Measurements from ENCODE around the gene ABCA9. TPM values are rescaled to one million over a fixed set of nuclear protein-coding genes. Genes with fewer than 3 reads are reported as not detected.
A peak's percentile ranks its signal among the peaks of the same experiment; 100 is the strongest.

The ABCA9 gene
- total and polyA plus RNA-seq, 2 of the 13 experiments (the other 11 are each of a cell fraction or from before 2014, with no cell fraction given): 0.04 TPM; not detected in 1

GRCh38 chr17:69018022-69018615 lies 42.6 kb downstream of the ABCA9 start (continued):
- TF ChIP-seq AHDC1 (CRISPR knock-in tag; IDR thresholded peaks at IDR 0.05; ENCODE audit: borderline replicate concordance) (peak; percentile 76; the same call in 1 of the 2 replicates), ZNF644 (CRISPR knock-in tag; IDR thresholded peaks at IDR 0.05; ENCODE audit: low read depth) (0 out of 2 replicates have a peak, but pooled peaks have one; percentile 43), ZNF556 (CRISPR knock-in tag; IDR thresholded peaks at IDR 0.05; ENCODE audit: borderline replicate concordance) (no peak), BHLHE40 (IDR thresholded peaks at IDR 0.05; ENCODE audit: low read length) (no peak), ZSCAN31 (CRISPR knock-in tag; IDR thresholded peaks at IDR 0.05; ENCODE audit: low read depth) (no peak), ZNF546 (CRISPR knock-in tag; conservative IDR thresholded peaks at IDR 0.05) (no peak), BATF2 (CRISPR knock-in tag; IDR thresholded peaks at IDR 0.05) (no peak), SMAD9 (CRISPR knock-in tag; IDR thresholded peaks at IDR 0.05) (no peak), HOXA3 (CRISPR knock-in tag; IDR thresholded peaks at IDR 0.05) (no peak), ZNF333 (CRISPR knock-in tag; IDR thresholded peaks at IDR 0.05; ENCODE audit: borderline replicate concordance) (no peak), ZKSCAN5 (CRISPR knock-in tag; IDR thresholded peaks at IDR 0.05) (no peak), GATAD2A (CRISPR knock-in tag; IDR thresholded peaks at IDR 0.05) (peak; percentile 75), ZBTB8A (CRISPR knock-in tag; IDR thresholded peaks at IDR 0.05; ENCODE audit: borderline replicate concordance, low read depth) (no peak), ZNF563 (CRISPR knock-in tag; IDR thresholded peaks at IDR 0.05) (no peak), ZNF816 (CRISPR knock-in tag; IDR thresholded peaks at IDR 0.05; ENCODE audit: borderline replicate concordance) (no peak), SMAD1 (CRISPR knock-in tag; IDR thresholded peaks at IDR 0.05; ENCODE audit: borderline replicate concordance, low read depth) (no peak), ZNF124 (CRISPR knock-in tag; IDR thresholded peaks at IDR 0.05) (no peak), MBD4 (IDR thresholded peaks at IDR 0.05; ENCODE audit: borderline replicate concordance, low read length) (no peak; the same call in 1 of the 2 replicates), SP140L (CRISPR knock-in tag; IDR thresholded peaks at IDR 0.05; ENCODE audit: borderline replicate concordance) (no peak), ZSCAN9 (CRISPR knock-in tag; IDR thresholded peaks at IDR 0.05; ENCODE audit: borderline replicate concordance) (no peak), MIXL1 (CRISPR knock-in tag; IDR thresholded peaks at IDR 0.05) (no peak), AGO1 (IDR thresholded peaks at IDR 0.05; ENCODE audit: low read depth, low read length, poor library complexity, severe bottlenecking) (no peak)
- TF ChIP-seq, protein P1, sequence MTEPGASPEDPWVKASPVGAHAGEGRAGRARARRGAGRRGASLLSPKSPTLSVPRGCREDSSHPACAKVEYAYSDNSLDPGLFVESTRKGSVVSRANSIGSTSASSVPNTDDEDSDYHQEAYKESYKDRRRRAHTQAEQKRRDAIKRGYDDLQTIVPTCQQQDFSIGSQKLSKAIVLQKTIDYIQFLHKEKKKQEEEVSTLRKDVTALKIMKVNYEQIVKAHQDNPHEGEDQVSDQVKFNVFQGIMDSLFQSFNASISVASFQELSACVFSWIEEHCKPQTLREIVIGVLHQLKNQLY (CRISPR knock-in tag; IDR thresholded peaks at IDR 0.05): 0 out of 2 replicates have a peak, but pooled peaks have one; percentile 19
